Activated CD4-positive, alpha-beta T cell treated with anti-CD3 and anti-CD28 coated beads for 48 hours (primary cell): Measurements from ENCODE around the gene KRTAP10-4.
"Not testable (repeated sequence)": the region's sequence is repeated elsewhere in the genome, so short reads cannot be mapped to it uniquely, and the experiment has no call there.

Source experiments
- DNase-seq: peaks from one replicate; pipeline ENCODE4 v3.0.0-alpha.2; 2020

The KRTAP10-4 gene, protein sequence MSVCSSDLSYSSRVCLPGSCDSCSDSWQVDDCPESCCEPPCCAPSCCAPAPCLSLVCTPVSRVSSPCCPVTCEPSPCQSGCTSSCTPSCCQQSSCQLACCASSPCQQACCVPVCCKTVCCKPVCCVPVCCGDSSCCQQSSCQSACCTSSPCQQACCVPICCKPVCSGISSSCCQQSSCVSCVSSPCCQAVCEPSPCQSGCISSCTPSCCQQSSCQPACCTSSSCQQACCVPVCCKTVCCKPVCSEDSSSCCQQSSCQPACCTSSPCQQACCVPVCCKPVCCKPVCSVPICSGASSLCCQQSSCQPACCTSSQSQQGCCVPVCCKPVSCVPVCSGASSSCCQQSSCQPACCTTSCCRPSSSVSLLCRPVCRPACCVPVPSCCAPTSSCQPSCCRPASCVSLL

DNA sequence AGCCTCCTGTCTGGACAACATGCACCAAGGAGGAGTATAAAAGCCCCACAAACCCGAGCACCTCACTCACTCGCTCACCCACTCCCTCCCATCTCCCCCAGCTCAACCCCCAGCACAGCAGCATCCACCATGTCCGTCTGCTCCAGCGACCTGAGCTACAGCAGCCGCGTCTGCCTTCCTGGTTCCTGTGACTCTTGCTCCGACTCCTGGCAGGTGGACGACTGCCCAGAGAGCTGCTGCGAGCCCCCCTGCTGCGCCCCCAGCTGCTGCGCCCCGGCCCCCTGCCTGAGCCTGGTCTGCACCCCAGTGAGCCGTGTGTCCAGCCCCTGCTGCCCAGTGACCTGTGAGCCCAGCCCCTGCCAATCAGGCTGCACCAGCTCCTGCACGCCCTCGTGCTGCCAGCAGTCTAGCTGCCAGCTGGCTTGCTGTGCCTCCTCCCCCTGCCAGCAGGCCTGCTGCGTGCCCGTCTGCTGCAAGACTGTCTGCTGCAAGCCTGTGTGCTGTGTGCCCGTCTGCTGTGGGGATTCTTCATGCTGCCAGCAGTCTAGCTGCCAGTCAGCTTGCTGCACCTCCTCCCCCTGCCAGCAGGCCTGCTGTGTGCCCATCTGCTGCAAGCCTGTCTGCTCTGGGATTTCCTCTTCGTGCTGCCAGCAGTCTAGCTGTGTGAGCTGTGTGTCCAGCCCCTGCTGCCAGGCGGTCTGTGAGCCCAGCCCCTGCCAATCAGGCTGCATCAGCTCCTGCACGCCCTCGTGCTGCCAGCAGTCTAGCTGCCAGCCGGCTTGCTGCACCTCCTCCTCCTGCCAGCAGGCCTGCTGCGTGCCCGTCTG, at the start of gene KRTAP10-4:
TSS of gene KRTAP10-4 (plus strand) at position 100 of the 827 bp plus-strand sequence. CDS start at position 130, 30 bp downstream.
- DNase-seq = not testable (repeated sequence)

DNA sequence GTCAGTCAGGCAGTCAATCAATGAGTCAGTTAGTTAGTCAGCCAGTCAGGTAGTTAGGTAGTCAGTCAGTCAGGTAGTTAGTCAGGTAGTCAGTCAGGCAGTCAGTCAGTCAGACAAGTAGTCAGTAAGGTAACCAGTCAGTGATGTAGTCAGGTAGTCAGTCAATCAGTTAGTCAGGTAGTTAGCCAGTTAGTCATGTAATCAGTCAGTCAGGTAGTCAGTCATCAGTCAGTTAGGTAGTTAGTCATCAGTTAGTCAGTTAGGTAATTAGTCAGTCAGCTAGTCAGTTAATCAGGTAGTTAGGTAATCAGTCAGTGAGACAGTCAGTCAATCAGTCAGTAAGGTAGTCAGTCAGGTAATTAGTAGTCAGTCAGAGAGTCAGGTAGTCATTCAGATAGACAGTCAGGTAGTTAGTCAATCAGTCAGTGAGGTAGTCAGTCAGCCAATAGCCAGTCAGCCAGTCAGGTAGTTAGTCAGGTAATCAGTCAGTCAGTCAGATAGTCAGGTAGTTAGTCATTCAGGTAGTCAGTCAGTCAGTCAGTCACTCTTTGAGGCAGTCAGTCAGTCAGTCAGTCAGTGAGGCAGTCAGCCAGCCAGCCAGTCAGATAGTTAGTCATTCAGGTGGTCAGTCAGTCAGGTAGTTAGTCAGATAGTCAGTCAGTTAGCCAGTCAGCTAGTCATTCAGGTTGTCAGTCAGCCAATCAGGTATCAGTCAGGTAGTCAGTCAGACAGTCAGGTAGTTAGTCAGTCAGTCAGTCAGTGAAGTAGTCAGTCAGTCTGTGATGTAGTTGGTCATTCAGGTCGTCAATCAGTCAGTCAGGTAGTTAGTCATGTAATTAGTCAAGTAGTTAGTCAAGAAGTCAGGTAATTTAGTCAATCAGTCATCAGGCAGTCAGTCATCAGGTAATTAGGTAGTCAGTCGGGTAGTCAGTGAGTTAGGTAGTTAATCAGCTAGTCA, 48.8 kb upstream of the KRTAP10-4 start:
- no peak for DNase-seq

DNA sequence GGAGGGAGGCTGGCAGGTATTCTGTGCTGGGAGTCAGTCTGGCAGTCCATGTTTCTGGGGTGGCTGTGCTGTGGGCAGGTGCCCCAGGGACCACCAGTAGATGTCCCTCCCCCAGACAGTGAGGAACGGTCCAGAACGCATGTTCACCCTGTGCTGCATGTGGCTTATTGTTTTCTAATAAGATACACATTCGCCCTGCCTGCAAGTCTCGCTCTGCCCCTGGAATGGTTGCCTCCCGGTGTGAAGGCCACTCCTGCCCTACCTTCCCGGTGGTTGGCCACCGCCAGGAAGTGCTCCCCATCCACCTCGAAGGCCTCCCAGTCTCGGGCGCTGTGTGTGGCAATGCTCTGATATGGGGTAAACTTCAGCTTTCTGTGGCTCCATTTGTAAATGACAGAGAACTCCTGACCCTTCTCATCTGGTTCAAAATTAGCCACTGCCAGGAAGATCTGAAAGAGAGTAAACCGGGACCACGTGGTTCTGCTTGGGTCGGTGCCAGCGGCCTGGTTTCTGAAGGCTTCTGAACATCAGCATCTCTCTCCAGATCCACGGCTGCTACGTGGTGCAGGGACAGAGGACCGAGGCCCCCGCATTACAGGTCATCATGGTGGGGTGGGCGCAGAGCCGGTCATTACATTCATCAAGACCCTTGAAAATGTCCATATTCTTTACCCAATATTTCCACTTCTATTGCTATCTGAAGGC, 48.0 kb upstream of the KRTAP10-4 start:
- no peak for DNase-seq

DNA sequence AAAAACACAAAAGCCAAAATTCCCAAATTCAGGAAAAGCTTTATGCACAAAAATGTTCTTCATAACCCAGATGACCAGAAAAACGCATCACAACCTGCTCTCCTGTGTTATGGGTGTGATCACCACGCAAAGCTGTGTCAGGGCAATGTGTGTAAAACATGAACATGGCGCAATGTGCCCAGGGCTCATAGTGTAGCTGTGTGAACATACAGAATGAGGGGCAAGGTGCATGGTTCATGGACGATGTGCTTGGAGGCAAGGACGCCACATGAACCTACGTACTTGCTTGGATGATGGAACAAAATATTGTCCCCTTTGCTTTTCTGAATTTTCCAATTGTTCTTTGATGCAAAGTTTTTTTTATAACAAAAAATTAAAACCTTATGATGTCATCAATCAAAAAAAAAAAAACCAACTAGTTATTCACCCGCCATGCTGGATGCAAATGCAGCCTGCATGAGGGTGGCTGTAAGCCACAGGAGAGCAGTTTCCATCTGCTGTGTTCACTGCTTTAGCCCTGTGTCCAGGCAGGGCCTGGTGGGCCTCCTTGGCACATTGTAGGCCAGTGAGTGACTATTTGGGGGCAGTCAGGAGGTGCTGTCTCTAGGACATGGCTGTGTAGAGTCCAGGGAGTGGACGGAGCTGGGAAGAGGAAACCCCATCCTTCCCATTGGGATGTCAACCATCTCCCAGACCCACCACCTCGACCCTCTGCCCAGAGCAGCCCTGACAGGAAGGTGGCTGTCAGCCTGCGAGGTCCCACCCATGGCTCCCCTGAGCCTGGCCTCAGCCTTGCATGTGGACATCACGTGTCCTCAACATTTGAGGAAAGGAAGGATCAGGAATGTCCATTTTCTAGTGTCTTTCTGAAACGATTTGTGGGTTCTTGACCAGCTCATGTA, 47.2 kb upstream of the KRTAP10-4 start:
- DNase-seq = no peak

DNA sequence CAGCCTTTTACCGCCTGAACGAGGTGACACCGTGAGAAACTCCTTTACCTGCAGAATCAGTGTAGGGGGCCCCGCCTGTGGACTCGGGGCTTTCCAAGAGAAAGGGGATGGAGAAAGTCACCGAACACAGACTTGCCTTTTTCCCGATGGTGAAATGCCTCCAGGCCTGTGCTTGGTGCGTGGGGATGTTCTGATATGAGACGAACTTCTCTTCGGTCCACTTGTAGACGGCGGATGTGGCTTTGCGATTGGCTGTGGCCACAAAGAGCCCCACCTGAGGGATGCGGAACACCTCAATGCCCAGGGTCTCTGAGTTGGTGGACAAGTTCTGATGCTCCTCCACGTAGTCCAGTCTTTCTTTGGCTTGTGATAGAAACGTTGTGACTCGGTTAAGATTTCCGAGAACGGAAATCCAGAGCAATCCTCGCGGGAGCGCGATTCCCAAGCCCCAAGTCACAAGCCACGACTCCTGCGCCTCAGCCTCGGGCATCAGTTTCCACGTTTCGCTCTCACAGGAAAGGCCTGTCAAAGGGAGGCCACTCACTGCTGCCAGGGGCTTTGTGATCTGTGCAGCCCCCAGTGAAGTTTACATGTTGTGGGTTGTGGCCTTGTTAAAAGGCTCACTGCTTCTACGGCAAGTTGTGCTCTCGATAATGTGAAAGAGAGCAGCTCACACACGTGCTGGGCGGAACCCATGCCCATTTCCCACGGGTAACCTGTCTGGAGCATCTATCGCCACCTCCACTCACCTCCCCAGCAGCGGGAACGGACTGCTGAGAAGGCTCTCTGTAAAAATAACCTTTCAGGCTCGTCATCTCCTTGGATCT, 46.2 kb upstream of the KRTAP10-4 start:
- no peak for DNase-seq

DNA sequence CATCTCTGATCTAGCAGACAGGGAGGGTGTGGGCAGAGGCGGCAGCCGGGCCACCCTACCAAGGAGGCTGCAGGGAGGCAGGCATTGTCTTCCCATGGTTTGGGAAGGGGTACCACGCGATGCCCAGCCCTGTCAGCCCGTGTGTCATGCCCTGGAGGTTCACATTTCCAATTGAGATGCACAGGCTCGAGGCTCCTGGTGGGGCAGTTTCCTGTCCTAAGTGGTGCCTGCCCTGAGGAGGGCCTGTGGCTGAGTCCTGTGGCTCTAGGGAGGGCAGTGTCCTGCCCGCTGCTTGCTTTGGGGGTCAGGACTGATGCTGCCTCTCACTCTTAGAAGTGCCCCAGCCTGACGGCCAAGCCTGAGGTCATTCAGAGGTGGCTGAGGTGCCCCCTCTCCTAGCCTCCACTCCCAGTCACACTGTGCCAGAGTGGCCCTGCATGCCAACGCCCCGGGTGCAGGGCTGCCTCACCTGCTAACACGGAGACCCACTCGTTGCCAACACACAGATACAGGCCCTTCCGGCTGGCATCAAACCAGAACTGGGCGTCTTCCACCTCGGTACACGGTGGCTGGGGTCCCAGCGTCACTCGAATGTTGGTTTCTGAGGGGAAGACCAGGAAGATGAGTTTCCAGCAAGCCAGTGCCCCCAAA, 45.4 kb upstream of the KRTAP10-4 start:
- no peak for DNase-seq

DNA sequence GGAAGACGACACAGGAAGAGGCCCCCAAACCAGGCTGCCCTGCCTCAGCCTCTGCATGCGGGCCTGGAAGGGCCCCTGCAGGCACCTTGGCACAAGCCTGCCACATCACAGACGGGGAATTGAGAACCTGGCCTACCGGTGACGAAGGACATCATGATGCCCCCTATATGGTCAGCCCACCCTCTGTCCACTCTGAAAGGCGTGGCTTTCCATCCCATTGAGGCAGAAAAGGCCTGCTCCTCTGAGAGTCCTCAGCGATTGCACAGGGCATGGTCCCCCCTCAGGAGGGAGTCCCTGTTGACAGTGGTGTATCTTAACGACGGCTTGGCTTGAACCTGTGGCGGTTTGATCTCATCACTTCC, 44.9 kb upstream of the KRTAP10-4 start:
- DNase-seq = no peak

DNA sequence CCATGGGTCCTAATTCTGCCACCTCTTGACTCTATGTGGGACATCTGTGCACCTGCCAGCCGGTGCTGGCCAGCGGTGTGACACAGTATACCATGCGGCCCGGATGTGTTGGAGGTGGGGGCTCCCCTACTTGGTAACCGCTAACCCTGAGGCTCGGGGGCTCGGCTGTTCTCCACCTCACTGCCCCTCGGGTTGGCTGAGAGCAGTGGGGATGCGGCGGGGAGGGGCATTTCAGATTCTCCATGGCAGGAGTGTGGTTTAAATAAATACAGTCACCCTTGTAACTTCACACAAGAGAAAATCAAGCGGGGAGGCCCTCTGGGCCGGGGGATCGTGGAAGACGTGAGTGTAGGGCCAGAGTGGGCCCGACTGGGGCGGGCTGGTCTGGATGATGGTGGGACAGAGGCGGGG, 44.5 kb upstream of the KRTAP10-4 start:
- no peak for DNase-seq

DNA sequence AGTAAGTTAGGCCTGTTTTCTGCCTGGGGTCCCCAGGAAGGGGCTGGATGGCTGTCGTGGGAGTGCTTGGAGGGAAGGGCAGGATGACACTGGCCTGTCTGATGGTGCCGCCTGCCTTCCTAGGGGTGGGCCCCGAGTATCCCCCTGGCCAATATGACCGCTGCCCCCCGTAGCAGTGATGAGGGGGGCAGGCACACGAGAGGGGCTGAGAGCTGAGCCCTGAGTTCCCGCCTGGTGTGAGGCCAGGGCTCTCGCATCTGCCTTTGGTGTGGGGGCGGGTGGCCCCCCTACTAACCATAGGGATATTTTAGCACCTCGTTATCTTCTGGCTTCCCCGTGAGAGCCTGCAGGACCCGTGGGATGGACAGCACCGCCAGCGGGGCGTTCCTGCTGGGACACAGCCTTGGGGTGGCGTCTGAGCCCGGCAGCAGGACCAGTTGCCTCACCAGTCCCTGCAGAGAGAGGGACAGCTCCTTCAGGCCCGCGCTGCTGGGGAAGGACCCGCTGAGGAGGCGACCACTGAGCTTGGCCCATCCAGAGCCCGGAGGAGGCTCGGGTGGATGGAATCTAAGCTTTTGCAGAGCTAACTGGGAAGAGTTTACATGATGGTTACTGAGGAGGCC, 43.9 kb upstream of the KRTAP10-4 start:
- no peak for DNase-seq

DNA sequence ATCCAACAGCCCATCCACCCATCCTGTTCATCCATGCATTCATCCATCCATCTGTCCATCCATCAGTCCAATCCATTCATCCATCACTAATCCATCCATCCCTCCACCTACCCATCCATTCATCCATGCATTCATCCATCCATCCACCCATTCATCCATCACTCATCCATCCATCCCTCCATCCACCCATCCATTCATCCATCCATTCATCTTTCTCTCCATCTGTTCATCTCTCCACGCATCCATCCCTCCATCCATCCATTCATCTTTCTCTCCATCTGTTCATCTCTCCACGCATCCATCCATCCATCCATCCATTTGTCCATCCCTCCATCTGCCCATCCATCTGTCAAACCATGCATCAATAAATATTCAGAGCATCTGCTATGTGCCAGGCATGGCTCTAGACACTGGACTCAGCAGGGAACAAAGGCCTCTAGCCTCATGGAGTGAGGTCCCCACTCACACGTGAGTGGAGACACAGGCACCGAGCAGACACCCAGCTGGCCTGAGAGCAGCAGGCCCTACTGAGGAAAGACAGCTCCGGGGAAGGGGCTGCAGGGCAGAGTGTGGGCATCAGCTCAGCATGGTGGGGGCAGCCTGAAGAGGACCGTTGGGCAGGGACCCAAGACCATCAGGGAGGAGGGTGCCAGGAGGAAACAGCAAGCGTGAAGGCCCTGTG, 43.2 kb upstream of the KRTAP10-4 start:
- no peak for DNase-seq

DNA sequence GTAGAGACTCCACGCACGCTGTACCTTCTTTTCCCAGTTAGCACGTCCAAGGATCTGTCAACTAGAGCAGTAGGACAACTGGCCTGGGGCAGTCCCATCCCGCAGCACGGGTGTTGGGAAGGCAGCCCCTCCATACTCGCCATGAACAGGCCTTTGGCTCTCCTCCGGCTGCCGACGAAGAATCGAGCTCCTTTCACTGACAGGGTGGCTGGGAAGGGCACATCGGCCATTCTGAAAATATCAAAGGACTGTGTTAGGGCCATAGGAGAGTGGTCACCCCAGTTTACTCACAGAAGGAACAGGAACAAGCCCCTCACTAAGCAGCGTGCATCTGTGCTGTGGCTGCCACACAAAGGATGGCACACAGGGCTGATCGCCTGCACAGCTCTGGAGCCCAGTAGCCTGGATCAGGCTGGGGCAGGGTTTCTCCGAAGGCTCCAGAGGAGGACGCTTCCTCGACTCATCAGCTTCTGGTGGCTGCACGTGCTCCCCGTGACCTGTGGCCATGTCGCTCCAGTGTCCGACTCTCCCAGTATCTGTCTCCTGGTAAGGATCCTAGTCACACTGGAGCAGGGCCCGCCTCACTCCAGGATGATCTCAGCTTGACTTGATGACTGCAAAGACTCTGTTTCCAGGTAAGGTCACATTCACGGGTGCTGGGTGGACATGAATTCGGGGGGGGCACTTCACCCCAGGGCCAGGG, 42.5 kb upstream of the KRTAP10-4 start:
- no peak for DNase-seq

DNA sequence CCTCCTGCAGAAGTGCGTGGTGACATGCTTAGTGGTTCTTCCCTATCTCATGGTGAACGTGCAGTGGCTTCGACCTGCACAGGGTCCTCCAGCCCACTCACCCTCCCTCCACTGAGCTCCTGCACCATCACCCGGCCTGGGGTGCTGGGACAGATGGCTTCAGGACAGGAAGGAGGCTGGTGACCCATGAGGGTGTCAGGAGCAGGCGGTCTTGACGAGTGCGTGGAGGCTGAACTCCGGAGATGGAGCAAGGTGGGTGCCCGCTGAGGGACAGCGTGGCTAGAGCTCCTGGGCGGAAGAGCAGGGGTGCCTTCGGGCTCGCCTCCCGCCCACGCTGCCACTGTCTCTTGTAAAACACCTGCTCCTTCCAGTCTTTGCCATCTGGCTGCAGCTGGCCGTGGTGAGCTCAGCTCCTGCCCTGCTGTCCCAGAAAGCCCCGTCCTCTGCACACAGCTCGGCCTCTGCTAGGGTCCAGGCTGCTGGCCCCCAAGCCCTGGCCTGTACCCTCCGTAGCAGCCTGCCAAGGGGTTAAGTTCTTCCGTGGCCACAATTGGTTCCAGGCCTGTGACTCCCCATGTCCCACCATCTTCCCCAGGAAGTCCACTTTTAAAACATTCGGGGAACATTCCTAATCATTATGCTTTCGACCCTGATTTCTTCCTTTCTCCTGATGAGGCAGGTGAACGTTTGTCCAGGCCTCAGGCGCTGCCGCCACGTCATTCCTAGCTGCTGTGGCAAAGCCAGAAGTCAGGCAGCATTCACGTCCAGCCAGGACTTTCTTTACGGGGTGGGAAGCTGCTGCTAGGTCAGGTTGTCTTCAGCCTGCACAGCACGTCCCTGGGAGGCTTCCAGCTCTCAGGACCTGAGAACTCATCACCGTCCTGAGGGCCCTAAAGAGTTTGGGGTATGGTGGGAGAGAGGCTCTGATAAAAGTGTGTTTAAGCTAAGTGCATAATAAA, 41.6 kb upstream of the KRTAP10-4 start:
- DNase-seq = no peak

DNA sequence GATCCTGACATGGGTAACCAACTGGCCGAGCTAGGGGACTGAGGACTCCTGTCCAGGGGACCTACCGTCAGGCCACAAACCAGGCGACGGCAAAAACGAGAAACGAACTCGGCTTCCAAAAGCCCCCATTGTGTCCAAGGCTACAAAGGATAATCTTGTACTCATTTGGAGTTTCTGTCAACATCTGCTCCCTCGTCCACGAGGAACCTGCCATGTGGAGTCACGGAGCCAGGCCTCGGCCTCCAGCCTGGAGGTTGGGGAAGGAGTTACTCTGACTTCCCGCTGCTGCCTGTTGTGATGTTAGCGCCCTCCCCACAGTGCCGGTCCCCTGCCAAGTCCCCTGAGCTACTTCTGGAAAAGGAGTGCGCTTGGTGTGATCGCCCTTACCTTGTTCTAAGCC, 40.8 kb upstream of the KRTAP10-4 start:
- no peak for DNase-seq

DNA sequence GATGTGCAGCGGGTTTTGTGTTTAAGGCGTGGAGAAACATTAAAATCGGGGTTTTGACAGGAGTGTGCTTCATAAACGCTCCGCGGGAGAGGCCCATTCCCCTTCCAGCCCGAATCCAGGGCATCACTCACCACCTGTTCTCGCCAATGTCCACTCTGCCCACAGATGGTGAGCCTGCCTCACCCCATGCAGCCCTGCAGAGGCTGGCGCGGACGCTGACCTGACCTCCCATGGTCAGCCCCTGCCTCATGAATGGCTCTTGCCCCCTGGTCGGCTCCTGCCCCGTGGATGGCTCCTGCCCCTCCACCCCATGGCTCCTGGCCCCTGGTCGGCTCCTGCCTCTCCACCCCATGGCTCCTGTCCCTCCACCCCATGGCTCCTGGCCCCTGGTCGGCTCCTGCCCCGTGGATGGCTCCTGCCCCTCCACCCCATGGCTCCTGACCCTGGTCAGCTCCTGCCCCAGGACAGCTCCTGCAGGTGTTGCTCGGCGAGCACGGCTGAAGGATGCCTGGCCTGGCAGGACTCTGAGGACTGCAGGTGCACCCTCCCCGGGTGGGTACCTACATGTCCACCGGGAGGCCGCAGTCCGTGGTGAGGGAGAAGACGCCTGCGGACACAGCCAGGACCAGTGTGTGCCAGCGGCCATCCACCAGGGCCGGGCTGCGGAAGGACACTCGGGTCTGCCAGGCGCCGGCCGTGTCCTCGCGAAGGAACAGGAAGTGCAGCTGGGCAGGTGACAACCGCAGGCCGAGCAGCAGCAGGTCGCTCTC, 40.2 kb upstream of the KRTAP10-4 start:
- DNase-seq = no peak

DNA sequence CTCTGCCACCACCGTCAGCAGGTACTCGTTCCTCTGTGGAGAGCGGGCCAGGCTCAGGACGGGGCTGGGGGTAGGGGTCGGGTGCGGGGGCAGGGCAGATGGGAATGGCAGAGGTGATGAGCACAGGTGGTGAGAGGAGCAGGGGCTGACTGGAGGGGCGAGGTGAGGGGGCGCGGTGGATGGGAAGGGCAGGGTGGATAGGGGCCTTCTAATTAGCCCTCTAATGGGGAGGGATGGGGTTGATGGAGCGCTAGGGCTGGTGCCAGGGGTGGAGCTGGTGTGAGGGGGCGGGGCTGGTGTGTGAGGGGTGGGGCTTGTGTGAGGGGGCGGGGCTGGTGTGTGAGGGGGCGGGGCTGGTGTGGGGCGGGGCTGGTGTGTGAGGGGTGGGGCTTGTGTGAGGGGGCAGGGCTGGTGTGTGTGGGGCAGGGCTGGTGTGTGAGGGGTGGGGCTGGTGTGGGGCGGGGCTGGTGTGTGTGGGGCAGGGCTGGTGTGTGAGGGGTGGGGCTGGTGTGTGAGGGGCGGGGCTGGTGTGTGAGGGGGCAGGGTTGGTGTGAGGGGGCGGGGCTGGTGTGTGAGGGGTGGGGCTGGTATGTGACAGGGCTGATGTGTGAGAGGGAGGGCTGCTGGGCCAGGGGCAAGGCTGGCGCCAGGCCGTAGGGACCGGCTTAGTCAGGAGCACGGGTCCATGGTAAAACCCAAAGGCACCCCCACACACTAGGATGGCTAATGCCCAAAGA, 39.5 kb upstream of the KRTAP10-4 start:
- no peak for DNase-seq
